HEK293 (cell line): Measurements from ENCODE around the gene NOVA1.
A peak's percentile ranks its signal among the peaks of the same experiment; 100 is the strongest.

Experiments used
- KLF16 ChIP-seq: fragments of 450-650 bp; formaldehyde crosslinking; IDR thresholded peaks from 2 replicates; pipeline ENCODE4 v1.5.1; 2017; ENCODE audit warnings: missing biosample characterization, missing genetic modification characterization
- MEIS1 ChIP-seq: sonication (generic); formaldehyde crosslinking; IDR thresholded peaks from 2 replicates; pipeline ENCODE4 v1.8.1; 2022; ENCODE audit warnings: missing genetic modification reagents, mild to moderate bottlenecking, borderline replicate concordance
- SCRT1 ChIP-seq: fragments of 450-650 bp; formaldehyde crosslinking; IDR thresholded peaks from 2 replicates; pipeline ENCODE4 v1.5.1; 2016; ENCODE audit warnings: missing biosample characterization, missing genetic modification characterization, borderline replicate concordance
- WT1 ChIP-seq: fragments of 450-650 bp; formaldehyde crosslinking; IDR thresholded peaks from 2 replicates; pipeline ENCODE4 v1.5.1; 2016; ENCODE audit warnings: missing biosample characterization, missing genetic modification characterization
- ZBTB6 ChIP-seq: fragments of 450-650 bp; formaldehyde crosslinking; IDR thresholded peaks from 2 replicates; pipeline ENCODE4 v1.5.1; 2017; ENCODE audit warnings: missing biosample characterization, missing genetic modification characterization
- ZNF24 ChIP-seq: fragments of 450-650 bp; formaldehyde crosslinking; IDR thresholded peaks from 2 replicates; pipeline ENCODE4 v1.5.1; 2016; ENCODE audit warnings: missing biosample characterization, missing genetic modification characterization
- ZNF354C ChIP-seq: fragments of 450-650 bp; formaldehyde crosslinking; IDR thresholded peaks from 2 replicates; pipeline ENCODE4 v1.5.1; 2016; ENCODE audit warnings: missing biosample characterization, missing genetic modification characterization, low read depth, borderline replicate concordance
- ZNF391 ChIP-seq: fragments of 450-650 bp; formaldehyde crosslinking; IDR thresholded peaks from 2 replicates; pipeline ENCODE4 v1.5.1; 2016; ENCODE audit warnings: low read depth, missing biosample characterization, missing genetic modification characterization, borderline replicate concordance
- ZNF416 ChIP-seq: fragments of 450-650 bp; formaldehyde crosslinking; IDR thresholded peaks from 2 replicates; pipeline ENCODE4 v1.5.1; 2016; ENCODE audit warnings: missing biosample characterization, missing genetic modification characterization
- ZNF513 ChIP-seq: fragments of 450-650 bp; IDR thresholded peaks from 2 replicates; pipeline ENCODE4 v1.5.1; 2018; ENCODE audit warnings: missing biosample characterization, missing genetic modification characterization
- ZNF548 ChIP-seq: fragments of 450-650 bp; formaldehyde crosslinking; IDR thresholded peaks from 2 replicates; pipeline ENCODE4 v1.5.1; 2016; ENCODE audit warnings: missing biosample characterization, missing genetic modification characterization
- ZNF560 ChIP-seq: fragments of 450-650 bp; formaldehyde crosslinking; IDR thresholded peaks from 2 replicates; pipeline ENCODE4 v1.5.1; 2017; ENCODE audit warnings: missing biosample characterization, missing genetic modification characterization, borderline replicate concordance
- ZNF610 ChIP-seq: fragments of 450-650 bp; formaldehyde crosslinking; IDR thresholded peaks from 2 replicates; pipeline ENCODE4 v1.5.1; 2016; ENCODE audit warnings: missing biosample characterization, missing genetic modification characterization, borderline replicate concordance
- ZXDB ChIP-seq: fragments of 450-650 bp; formaldehyde crosslinking; IDR thresholded peaks from 2 replicates; pipeline ENCODE4 v1.5.1; 2016; ENCODE audit warnings: missing biosample characterization, missing genetic modification characterization
- TF ChIP-seq, protein P1 (sequence below): fragments of 450-650 bp; formaldehyde crosslinking; IDR thresholded peaks from 2 replicates; pipeline ENCODE4; 2016; ENCODE audit warnings: missing biosample characterization, missing genetic modification characterization
- TF ChIP-seq, protein P2 (sequence below): fragments of 450-650 bp; formaldehyde crosslinking; conservative IDR thresholded peaks from 2 replicates; pipeline ENCODE4 v1.5.1; 2016; ENCODE audit warnings: low read depth, missing biosample characterization, missing genetic modification characterization
- TF ChIP-seq, protein P3 (sequence below): fragments of 450-650 bp; formaldehyde crosslinking; IDR thresholded peaks from 2 replicates; pipeline ENCODE4 v1.5.1; 2017; ENCODE audit warnings: missing biosample characterization, missing genetic modification characterization
- TF ChIP-seq, protein P4 (sequence below): fragments of 450-650 bp; formaldehyde crosslinking; IDR thresholded peaks from 2 replicates; pipeline ENCODE4 v1.5.0; 2017; ENCODE audit warnings: missing biosample characterization, missing genetic modification characterization, borderline replicate concordance

NOVA1 gene

GRCh38 chr14:26598081-26598671, 343 bp upstream of the NOVA1 start (continued):
- TF ChIP-seq ZNF416 (tag by site-specific recombination) = no peak
- no peak for TF ChIP-seq SCRT1 (tag by site-specific recombination)
- TF ChIP-seq, protein P1, sequence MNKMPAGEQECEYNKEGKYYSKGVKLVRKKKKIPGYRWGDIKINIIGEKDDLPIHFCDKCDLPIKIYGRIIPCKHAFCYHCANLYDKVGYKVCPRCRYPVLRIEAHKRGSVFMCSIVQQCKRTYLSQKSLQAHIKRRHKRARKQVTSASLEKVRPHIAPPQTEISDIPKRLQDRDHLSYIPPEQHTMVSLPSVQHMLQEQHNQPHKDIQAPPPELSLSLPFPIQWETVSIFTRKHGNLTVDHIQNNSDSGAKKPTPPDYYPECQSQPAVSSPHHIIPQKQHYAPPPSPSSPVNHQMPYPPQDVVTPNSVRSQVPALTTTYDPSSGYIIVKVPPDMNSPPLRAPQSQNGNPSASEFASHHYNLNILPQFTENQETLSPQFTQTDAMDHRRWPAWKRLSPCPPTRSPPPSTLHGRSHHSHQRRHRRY = no peak
- no peak for TF ChIP-seq ZNF560 (tag by site-specific recombination)
- 0 out of 2 replicates have a peak, but pooled peaks have one; percentile 47 for TF ChIP-seq KLF16 (tag by site-specific recombination)
- TF ChIP-seq, protein P2, sequence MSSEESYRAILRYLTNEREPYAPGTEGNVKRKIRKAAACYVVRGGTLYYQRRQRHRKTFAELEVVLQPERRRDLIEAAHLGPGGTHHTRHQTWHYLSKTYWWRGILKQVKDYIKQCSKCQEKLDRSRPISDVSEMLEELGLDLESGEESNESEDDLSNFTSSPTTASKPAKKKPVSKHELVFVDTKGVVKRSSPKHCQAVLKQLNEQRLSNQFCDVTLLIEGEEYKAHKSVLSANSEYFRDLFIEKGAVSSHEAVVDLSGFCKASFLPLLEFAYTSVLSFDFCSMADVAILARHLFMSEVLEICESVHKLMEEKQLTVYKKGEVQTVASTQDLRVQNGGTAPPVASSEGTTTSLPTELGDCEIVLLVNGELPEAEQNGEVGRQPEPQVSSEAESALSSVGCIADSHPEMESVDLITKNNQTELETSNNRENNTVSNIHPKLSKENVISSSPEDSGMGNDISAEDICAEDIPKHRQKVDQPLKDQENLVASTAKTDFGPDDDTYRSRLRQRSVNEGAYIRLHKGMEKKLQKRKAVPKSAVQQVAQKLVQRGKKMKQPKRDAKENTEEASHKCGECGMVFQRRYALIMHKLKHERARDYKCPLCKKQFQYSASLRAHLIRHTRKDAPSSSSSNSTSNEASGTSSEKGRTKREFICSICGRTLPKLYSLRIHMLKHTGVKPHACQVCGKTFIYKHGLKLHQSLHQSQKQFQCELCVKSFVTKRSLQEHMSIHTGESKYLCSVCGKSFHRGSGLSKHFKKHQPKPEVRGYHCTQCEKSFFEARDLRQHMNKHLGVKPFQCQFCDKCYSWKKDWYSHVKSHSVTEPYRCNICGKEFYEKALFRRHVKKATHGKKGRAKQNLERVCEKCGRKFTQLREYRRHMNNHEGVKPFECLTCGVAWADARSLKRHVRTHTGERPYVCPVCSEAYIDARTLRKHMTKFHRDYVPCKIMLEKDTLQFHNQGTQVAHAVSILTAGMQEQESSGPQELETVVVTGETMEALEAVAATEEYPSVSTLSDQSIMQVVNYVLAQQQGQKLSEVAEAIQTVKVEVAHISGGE (tag by site-specific recombination) = no peak
- no peak for TF ChIP-seq ZNF354C (tag by site-specific recombination)
- TF ChIP-seq ZNF610 (tag by site-specific recombination) = no peak
- TF ChIP-seq ZXDB (tag by site-specific recombination) = no peak
- no peak for TF ChIP-seq ZNF548 (tag by site-specific recombination)
- no peak for TF ChIP-seq ZNF391 (tag by site-specific recombination)
- no peak for TF ChIP-seq ZNF24
- TF ChIP-seq, protein P3, sequence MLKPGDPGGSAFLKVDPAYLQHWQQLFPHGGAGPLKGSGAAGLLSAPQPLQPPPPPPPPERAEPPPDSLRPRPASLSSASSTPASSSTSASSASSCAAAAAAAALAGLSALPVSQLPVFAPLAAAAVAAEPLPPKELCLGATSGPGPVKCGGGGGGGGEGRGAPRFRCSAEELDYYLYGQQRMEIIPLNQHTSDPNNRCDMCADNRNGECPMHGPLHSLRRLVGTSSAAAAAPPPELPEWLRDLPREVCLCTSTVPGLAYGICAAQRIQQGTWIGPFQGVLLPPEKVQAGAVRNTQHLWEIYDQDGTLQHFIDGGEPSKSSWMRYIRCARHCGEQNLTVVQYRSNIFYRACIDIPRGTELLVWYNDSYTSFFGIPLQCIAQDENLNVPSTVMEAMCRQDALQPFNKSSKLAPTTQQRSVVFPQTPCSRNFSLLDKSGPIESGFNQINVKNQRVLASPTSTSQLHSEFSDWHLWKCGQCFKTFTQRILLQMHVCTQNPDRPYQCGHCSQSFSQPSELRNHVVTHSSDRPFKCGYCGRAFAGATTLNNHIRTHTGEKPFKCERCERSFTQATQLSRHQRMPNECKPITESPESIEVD (tag by site-specific recombination) = no peak
- no peak for TF ChIP-seq ZNF513 (tag by site-specific recombination)
- TF ChIP-seq ZBTB6 = 0 out of 2 replicates have a peak, but pooled peaks have one; percentile 30
- TF ChIP-seq WT1 = no peak
- TF ChIP-seq MEIS1 (CRISPR knock-in tag) = no peak
- TF ChIP-seq, protein P4, sequence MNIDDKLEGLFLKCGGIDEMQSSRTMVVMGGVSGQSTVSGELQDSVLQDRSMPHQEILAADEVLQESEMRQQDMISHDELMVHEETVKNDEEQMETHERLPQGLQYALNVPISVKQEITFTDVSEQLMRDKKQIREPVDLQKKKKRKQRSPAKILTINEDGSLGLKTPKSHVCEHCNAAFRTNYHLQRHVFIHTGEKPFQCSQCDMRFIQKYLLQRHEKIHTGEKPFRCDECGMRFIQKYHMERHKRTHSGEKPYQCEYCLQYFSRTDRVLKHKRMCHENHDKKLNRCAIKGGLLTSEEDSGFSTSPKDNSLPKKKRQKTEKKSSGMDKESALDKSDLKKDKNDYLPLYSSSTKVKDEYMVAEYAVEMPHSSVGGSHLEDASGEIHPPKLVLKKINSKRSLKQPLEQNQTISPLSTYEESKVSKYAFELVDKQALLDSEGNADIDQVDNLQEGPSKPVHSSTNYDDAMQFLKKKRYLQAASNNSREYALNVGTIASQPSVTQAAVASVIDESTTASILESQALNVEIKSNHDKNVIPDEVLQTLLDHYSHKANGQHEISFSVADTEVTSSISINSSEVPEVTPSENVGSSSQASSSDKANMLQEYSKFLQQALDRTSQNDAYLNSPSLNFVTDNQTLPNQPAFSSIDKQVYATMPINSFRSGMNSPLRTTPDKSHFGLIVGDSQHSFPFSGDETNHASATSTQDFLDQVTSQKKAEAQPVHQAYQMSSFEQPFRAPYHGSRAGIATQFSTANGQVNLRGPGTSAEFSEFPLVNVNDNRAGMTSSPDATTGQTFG (tag by site-specific recombination) = no peak
